ENCODE measurements around the gene TARBP1. TPM values are rescaled to one million over a fixed set of nuclear protein-coding genes. Genes with fewer than 3 reads are reported as not detected.

TARBP1 gene
- total RNA-seq, 1 experiment from 2014 or later, result 70.9 TPM

DNA sequence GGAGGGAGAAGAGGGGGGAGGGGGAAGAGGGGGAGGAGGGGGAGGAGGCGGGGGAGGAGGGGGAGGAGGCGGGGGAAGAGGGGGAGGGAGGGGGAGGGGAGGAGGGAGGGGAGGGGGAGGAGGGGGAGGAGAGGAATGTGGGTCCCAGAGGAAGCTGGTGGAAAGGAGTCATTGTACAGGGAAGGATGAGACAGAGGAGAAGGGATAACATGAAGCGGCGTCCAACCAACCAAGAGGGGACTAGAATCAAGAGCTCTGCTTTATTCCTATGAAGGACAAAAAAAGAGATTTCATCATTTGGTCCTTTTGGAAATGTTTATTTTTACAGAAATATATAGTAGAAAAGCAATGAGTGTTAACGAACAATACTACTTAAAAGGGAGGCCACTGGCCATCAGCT lies 81.2 kb downstream of the TARBP1 start:
- no peaks in the 10 kb centered on the region for H3K9me2 ChIP-seq (replicated peaks; ENCODE audit: insufficient read depth, low read length)
- peak overlapping the region; percentile 85 for H3K27ac ChIP-seq (ENCODE audit: low read length)
- no peaks in the 10 kb centered on the region for H3K9me3 ChIP-seq (ENCODE audit: low read length)
- H3K79me2 ChIP-seq (ENCODE audit: low read length), result no peaks in the 10 kb centered on the region
- no peak overlapping the region for H2AFZ ChIP-seq (ENCODE audit: low read length)
- H3K4me1 ChIP-seq (ENCODE audit: low read length), result peaks cover 21% of the 10 kb centered on the region
- no peak overlapping the region for H3K4me3 ChIP-seq (ENCODE audit: low read length)
- no peak for DNase-seq
- H3K4me2 ChIP-seq (ENCODE audit: low read depth, low read length, poor library complexity, severe bottlenecking), result peak overlapping the region; percentile 75
- no peaks in the 10 kb centered on the region for H4K20me1 ChIP-seq (ENCODE audit: insufficient read depth, low read depth, low read length)
- H3K36me3 ChIP-seq (ENCODE audit: insufficient read depth, low read length), result peaks cover 9% of the 10 kb centered on the region; the same call in 1 of the 2 replicates
- H3K9ac ChIP-seq (ENCODE audit: low read length), result no peak overlapping the region
- no peaks in the 10 kb centered on the region for H3K27me3 ChIP-seq (ENCODE audit: low read length)

DNA sequence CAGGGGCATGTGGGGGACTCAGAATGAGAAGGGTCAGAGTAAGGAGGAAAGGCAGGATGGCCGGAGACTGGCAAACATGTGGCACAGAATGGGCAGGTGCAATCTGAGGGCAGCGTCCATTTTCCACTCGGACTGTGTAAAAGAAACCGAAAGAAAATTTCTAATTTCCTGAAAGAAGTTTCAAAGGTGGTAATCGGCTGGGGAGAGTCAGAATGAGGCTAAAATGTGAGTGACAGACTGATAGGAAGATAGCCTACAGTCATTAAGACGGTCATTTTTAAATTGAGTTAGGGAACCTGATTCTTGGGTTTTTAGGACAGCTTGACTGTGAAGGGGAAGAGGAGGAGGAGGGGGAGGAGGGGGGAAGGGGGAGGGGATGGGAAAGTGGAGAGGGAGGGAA lies 82.1 kb downstream of the TARBP1 start:
- Histone ChIP-seq H4K20me1 (ENCODE audit: insufficient read depth, low read depth, low read length) (no peaks in the 10 kb centered on the region), H3K9ac (ENCODE audit: low read length) (no peak overlapping the region), H3K4me3 (ENCODE audit: low read length) (no peak overlapping the region), H3K4me2 (ENCODE audit: low read depth, low read length, poor library complexity, severe bottlenecking) (no peak overlapping the region), H3K79me2 (ENCODE audit: low read length) (no peaks in the 10 kb centered on the region), H2AFZ (ENCODE audit: low read length) (no peak overlapping the region), H3K4me1 (ENCODE audit: low read length) (peaks cover 21% of the 10 kb centered on the region), H3K9me3 (ENCODE audit: low read length) (no peaks in the 10 kb centered on the region), H3K27ac (ENCODE audit: low read length) (no peak overlapping the region), H3K36me3 (ENCODE audit: insufficient read depth, low read length) (peaks cover 9% of the 10 kb centered on the region; the same call in 1 of the 2 replicates), H3K27me3 (ENCODE audit: low read length) (no peaks in the 10 kb centered on the region), H3K9me2 (replicated peaks; ENCODE audit: insufficient read depth, low read length) (no peaks in the 10 kb centered on the region)
- DNase-seq, result no peak

GRCh38 chr1:234396092-234396491 lies 82.9 kb downstream of the TARBP1 start:
- Histone ChIP-seq H3K27ac (ENCODE audit: low read length) (no peak overlapping the region), H3K9me3 (ENCODE audit: low read length) (no peaks in the 10 kb centered on the region), H3K4me1 (ENCODE audit: low read length) (peaks cover 21% of the 10 kb centered on the region), H2AFZ (ENCODE audit: low read length) (no peak overlapping the region), H3K4me2 (ENCODE audit: low read depth, low read length, poor library complexity, severe bottlenecking) (no peak overlapping the region), H3K9me2 (replicated peaks; ENCODE audit: insufficient read depth, low read length) (no peaks in the 10 kb centered on the region), H3K4me3 (ENCODE audit: low read length) (no peak overlapping the region), H3K36me3 (ENCODE audit: insufficient read depth, low read length) (peaks cover 13% of the 10 kb centered on the region; the same call in 1 of the 2 replicates), H3K27me3 (ENCODE audit: low read length) (no peaks in the 10 kb centered on the region), H3K9ac (ENCODE audit: low read length) (no peak overlapping the region), H4K20me1 (ENCODE audit: insufficient read depth, low read depth, low read length) (no peaks in the 10 kb centered on the region), H3K79me2 (ENCODE audit: low read length) (no peaks in the 10 kb centered on the region)
- no peak for DNase-seq

DNA sequence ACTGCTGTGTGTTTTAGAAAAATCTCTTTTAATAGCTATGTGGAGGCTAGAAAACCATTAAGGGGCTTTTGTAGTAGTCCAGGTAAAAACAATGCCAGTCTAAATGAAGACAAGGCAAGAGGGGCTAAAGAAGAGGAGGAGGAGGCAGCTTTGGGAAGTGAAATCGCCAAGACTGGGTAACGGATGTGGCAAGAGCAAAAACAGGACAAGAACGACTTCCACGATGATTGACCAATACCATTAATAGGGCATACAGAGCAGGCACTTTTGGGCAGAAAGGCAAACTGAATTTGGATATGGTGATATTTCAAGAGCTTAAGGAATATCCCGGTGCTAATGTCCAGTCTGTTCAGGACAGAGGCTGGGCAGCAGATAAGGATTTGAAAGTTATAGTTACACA lies 83.7 kb downstream of the TARBP1 start:
- Histone ChIP-seq H3K9me2 (replicated peaks; ENCODE audit: insufficient read depth, low read length) (no peaks in the 10 kb centered on the region), H2AFZ (ENCODE audit: low read length) (no peak overlapping the region), H3K79me2 (ENCODE audit: low read length) (no peaks in the 10 kb centered on the region), H3K36me3 (ENCODE audit: insufficient read depth, low read length) (peaks cover 13% of the 10 kb centered on the region; the same call in 1 of the 2 replicates), H3K27ac (ENCODE audit: low read length) (no peak overlapping the region), H3K27me3 (ENCODE audit: low read length) (no peaks in the 10 kb centered on the region), H3K4me3 (ENCODE audit: low read length) (no peak overlapping the region), H3K4me1 (ENCODE audit: low read length) (peaks cover 18% of the 10 kb centered on the region), H3K9ac (ENCODE audit: low read length) (no peak overlapping the region), H3K9me3 (ENCODE audit: low read length) (no peaks in the 10 kb centered on the region), H4K20me1 (ENCODE audit: insufficient read depth, low read depth, low read length) (no peaks in the 10 kb centered on the region), H3K4me2 (ENCODE audit: low read depth, low read length, poor library complexity, severe bottlenecking) (no peak overlapping the region)
- DNase-seq, result no peak

DNA sequence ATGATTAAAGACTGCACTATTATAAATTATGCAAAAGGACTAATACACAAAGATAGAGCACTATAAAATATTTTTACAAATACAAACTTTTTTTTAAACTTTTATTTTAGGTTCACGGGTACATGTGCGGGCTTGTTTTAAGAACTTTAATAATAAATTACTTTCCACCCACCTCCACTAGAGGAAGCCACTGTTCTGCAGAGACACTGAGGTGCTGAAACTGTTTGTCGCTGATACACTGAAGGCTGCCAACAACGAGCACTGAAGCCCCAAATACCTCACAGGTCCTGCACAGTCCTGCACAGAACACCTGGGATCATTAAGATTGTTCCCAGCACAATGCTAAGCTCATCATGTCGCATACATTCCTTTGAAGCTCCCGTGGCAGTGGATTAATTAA lies 85.8 kb downstream of the TARBP1 start:
- no peaks in the 10 kb centered on the region for H3K27me3 ChIP-seq (ENCODE audit: low read length)
- no peak overlapping the region for H3K4me3 ChIP-seq (ENCODE audit: low read length)
- H2AFZ ChIP-seq (ENCODE audit: low read length), result no peak overlapping the region
- peaks cover 14% of the 10 kb centered on the region; the same call in 1 of the 2 replicates for H3K36me3 ChIP-seq (ENCODE audit: insufficient read depth, low read length)
- DNase-seq, result no peak
- H3K4me1 ChIP-seq (ENCODE audit: low read length), result peaks cover 7% of the 10 kb centered on the region
- no peak overlapping the region for H3K4me2 ChIP-seq (ENCODE audit: low read depth, low read length, poor library complexity, severe bottlenecking)
- H3K9me3 ChIP-seq (ENCODE audit: low read length), result no peaks in the 10 kb centered on the region
- no peaks in the 10 kb centered on the region for H4K20me1 ChIP-seq (ENCODE audit: insufficient read depth, low read depth, low read length)
- no peaks in the 10 kb centered on the region for H3K9me2 ChIP-seq (replicated peaks; ENCODE audit: insufficient read depth, low read length)
- H3K27ac ChIP-seq (ENCODE audit: low read length), result no peak overlapping the region
- no peak overlapping the region for H3K9ac ChIP-seq (ENCODE audit: low read length)
- no peaks in the 10 kb centered on the region for H3K79me2 ChIP-seq (ENCODE audit: low read length)

- Histone ChIP-seq H3K4me1 (ENCODE audit: low read length) (peaks cover 5% of the 10 kb centered on the region), H3K36me3 (ENCODE audit: insufficient read depth, low read length) (peaks cover 25% of the 10 kb centered on the region; the same call in 1 of the 2 replicates), H2AFZ (ENCODE audit: low read length) (no peak overlapping the region), H3K27me3 (ENCODE audit: low read length) (no peaks in the 10 kb centered on the region), H3K9me3 (ENCODE audit: low read length) (no peaks in the 10 kb centered on the region), H3K4me3 (ENCODE audit: low read length) (no peak overlapping the region), H3K27ac (ENCODE audit: low read length) (no peak overlapping the region), H4K20me1 (ENCODE audit: insufficient read depth, low read depth, low read length) (no peaks in the 10 kb centered on the region), H3K9ac (ENCODE audit: low read length) (no peak overlapping the region), H3K79me2 (ENCODE audit: low read length) (no peaks in the 10 kb centered on the region), H3K4me2 (ENCODE audit: low read depth, low read length, poor library complexity, severe bottlenecking) (no peak overlapping the region), H3K9me2 (replicated peaks; ENCODE audit: insufficient read depth, low read length) (no peaks in the 10 kb centered on the region)
- DNase-seq, result no peak
These were observed 90.9 kb downstream of the TARBP1 start for GRCh38 chr1:234388094-234388493.

GRCh38 chr1:234386122-234386521 lies 92.9 kb downstream of the TARBP1 start:
- H4K20me1 ChIP-seq (ENCODE audit: insufficient read depth, low read depth, low read length), result no peaks in the 10 kb centered on the region
- H3K9me2 ChIP-seq (replicated peaks; ENCODE audit: insufficient read depth, low read length), result no peaks in the 10 kb centered on the region
- no peak overlapping the region for H3K9ac ChIP-seq (ENCODE audit: low read length)
- H3K4me2 ChIP-seq (ENCODE audit: low read depth, low read length, poor library complexity, severe bottlenecking), result no peak overlapping the region
- H2AFZ ChIP-seq (ENCODE audit: low read length), result no peak overlapping the region
- no peaks in the 10 kb centered on the region for H3K27me3 ChIP-seq (ENCODE audit: low read length)
- H3K79me2 ChIP-seq (ENCODE audit: low read length), result peaks cover 15% of the 10 kb centered on the region
- no peak for DNase-seq
- no peak overlapping the region for H3K4me3 ChIP-seq (ENCODE audit: low read length)
- H3K9me3 ChIP-seq (ENCODE audit: low read length), result no peaks in the 10 kb centered on the region
- H3K36me3 ChIP-seq (ENCODE audit: insufficient read depth, low read length), result peaks cover 30% of the 10 kb centered on the region; the same call in 1 of the 2 replicates
- peaks cover 5% of the 10 kb centered on the region for H3K4me1 ChIP-seq (ENCODE audit: low read length)
- H3K27ac ChIP-seq (ENCODE audit: low read length), result no peak overlapping the region

DNA sequence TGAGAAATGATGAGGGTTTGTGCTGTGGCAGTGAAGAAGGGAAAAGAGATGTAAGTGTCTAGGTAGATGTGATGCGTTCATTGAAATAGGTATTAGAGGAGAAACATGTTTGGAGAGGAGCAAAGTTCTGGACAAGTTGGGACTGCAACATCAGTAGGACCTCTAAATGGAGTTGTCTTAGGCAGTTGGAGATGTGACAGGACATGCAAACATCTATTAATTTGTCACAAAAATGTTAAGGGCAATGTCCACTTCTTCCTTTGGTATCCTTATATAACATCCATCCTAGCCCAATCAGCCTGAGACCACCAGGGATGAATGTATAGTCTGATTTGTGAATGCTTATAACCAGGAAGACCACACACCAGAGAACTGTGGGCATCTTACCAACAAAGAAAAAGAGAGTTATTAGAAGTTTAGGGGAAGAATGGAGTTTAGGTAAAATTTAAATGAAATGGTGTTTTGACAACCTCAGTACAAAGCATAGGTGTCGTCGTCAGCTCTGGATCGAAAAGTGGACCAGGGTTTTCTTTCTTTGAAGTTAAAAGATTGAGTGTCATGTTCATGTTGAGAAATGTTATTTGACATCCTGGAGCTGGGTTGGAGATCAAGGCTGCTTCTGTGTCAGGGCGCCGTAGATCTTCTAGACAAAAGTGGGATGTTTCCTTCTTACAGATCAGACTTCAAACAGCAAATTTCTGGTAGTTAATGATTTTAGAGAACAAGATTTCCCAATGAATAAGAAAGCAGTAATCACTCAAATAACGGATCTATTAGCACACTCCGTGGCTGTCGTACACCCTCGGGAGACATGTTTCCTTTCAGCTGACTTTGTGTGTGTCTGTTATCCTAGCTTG lies 97.1 kb downstream of the TARBP1 start:
- Histone ChIP-seq H3K27ac (ENCODE audit: low read length) (no peak overlapping the region), H2AFZ (ENCODE audit: low read length) (no peak overlapping the region), H3K79me2 (ENCODE audit: low read length) (peaks cover 43% of the 10 kb centered on the region), H3K36me3 (ENCODE audit: insufficient read depth, low read length) (peaks cover 56% of the 10 kb centered on the region), H3K4me2 (ENCODE audit: low read depth, low read length, poor library complexity, severe bottlenecking) (no peak overlapping the region), H3K9me2 (replicated peaks; ENCODE audit: insufficient read depth, low read length) (no peaks in the 10 kb centered on the region), H3K4me3 (ENCODE audit: low read length) (no peak overlapping the region), H3K27me3 (ENCODE audit: low read length) (no peaks in the 10 kb centered on the region), H3K9ac (ENCODE audit: low read length) (no peak overlapping the region), H4K20me1 (ENCODE audit: insufficient read depth, low read depth, low read length) (no peaks in the 10 kb centered on the region), H3K9me3 (ENCODE audit: low read length) (no peaks in the 10 kb centered on the region), H3K4me1 (ENCODE audit: low read length) (peaks cover under 1% of the 10 kb centered on the region)
- DNase-seq, result no peak
